HG03064 (cell line): ENCODE measurements around the gene FN3K.

Source experiments
- ATAC-seq: cut with Tn5 transposase; IDR thresholded peaks from one replicate; pipeline ENCODE4 v1.9.1; 2021; ENCODE audit warnings: low read depth; ENCODE audit not compliant: unreplicated experiment

Gene FN3K

GRCh38 chr17:82790391-82790790 lies 55.0 kb downstream of the FN3K start:
- ATAC-seq = no peak

DNA sequence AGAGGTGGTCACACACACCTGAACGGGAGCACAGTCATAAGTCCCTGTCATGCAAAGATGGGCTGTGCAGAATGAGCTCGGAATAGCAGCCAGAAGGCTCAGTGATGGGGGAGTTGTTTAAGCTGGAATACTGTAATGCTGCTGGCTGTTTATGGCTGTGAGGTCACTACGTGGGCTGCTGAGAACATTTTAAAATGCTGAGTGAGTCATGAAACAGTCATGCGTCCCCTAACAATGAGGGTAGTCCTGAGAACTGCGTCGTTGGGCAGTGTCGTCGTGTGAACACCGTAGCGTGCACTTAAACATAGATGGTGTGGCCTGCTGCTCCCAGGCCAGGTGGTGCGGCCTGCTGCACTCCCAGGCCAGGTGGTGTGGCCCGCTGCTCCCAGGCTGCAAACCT lies 56.1 kb downstream of the FN3K start:
- ATAC-seq = no peak

GRCh38 chr17:82793974-82794630 lies 58.7 kb downstream of the FN3K start:
- ATAC-seq = no peak

- ATAC-seq = no peak
Observed at GRCh38 chr17:82794781-82795482, 59.5 kb downstream of the FN3K start.

GRCh38 chr17:82795615-82796014 lies 60.2 kb downstream of the FN3K start:
- ATAC-seq = no peak

- ATAC-seq = no peak
Observed at GRCh38 chr17:82797061-82797460, 61.6 kb downstream of the FN3K start.

DNA sequence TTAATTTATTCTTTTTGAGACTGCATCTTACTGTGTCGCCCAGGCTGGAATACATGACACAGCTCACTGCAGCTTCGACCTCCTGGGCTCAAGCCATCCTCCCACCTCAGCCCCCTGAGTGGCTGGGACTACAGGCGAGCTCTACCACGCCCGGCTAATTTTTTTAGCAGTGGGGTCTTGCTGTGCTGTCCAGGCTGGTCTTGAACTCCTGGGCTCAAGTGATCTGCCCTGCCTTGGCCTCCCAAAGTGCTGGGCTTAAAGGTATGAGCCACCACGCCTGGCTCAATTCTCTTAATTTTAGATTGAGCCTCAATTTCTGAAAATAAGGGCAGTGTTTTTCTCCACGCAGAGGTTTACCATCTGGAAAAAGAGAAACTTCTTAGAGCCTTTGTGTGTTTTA lies 63.3 kb downstream of the FN3K start:
- no peak for ATAC-seq

DNA sequence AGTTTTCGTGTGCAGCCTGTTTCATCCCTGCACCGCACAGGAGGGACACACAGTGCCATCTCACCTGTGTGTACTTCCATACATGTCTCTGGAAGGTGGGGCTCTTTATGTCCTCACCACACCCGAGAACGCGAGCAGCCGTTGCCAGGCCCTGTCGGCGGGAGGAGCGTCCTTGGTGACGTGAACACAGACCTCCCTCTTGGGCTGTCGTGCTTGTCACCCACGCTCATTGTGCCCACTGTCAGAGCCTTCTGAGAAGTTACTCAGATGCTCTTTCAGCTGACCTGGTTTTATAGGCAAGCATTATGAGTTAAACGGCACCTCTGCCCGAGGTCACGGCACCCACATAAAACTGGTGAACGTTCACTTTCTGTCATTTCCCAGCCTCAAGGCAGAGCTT lies 64.2 kb downstream of the FN3K start:
- no peak for ATAC-seq
